IMR-90 (cell line): ENCODE results near the gene MARCHF6. TPM values are rescaled to one million over a fixed set of nuclear protein-coding genes. Genes with fewer than 3 reads are reported as not detected.

Experiments
- ATAC-seq: fragments of 200-7000 bp; cut with Tn5 transposase; 2 replicates; pipeline ENCODE4 v1.9.1; 2020; ENCODE audit warnings: low read depth, mild to moderate bottlenecking, moderate library complexity
- BruUV-seq: library from RNA; stranded (reverse); fragments of 400-500 nt; replicated peaks from 2 replicates; lab custom pipeline; 2021; lab: Mats Ljungman, UMichigan
- CTCF ChIA-PET: fragments of 300-600 bp; formaldehyde crosslinking; extraction: SDS; loops from one replicate; lab custom pipeline; 2021; ENCODE audit warnings: antibody characterized with exemption; lab: Yijun Ruan, JAX
- POLR2A ChIA-PET: fragments of 300-600 bp; sonication (Branson Sonifier 250); formaldehyde crosslinking; loops from one replicate; lab custom pipeline; 2022; ENCODE audit warnings: antibody characterized with exemption; ENCODE audit not compliant: unreplicated experiment; lab: Charles Lee
- DNase-seq: peaks from one replicate; pipeline ENCODE4 v3.0.0; 2013
- H2AFZ ChIP-seq: replicated peaks from 2 replicates; pipeline ENCODE3; 2013; ENCODE audit warnings: low read length, mild to moderate bottlenecking; ENCODE audit not compliant: poor library complexity
- H2AK5ac ChIP-seq: 2 replicates; pipeline ENCODE4 v1.6.1; 2013; ENCODE audit warnings: low read depth, low read length, inconsistent platforms
- H2AK9ac ChIP-seq: replicated peaks from 2 replicates; pipeline ENCODE3; 2013; ENCODE audit warnings: mild to moderate bottlenecking, low read depth, low read length, moderate library complexity; ENCODE audit not compliant: poor library complexity
- H2BK120ac ChIP-seq: 2 replicates; pipeline ENCODE4 v1.6.1; 2013; ENCODE audit warnings: low read depth, low read length, inconsistent platforms
- H2BK15ac ChIP-seq: 3 replicates; pipeline ENCODE4 v1.6.1; 2013; ENCODE audit warnings: low read depth, low read length, inconsistent platforms
- H2BK20ac ChIP-seq: 2 replicates; pipeline ENCODE4 v1.6.1; 2013; ENCODE audit warnings: low read depth, mild to moderate bottlenecking, inconsistent platforms, low read length, moderate library complexity
- H2BK5ac ChIP-seq: 2 replicates; pipeline ENCODE4 v1.6.1; 2013; ENCODE audit warnings: mild to moderate bottlenecking, low read depth, low read length, inconsistent platforms; ENCODE audit not compliant: poor library complexity, severe bottlenecking
- H3K14ac ChIP-seq: replicated peaks from 2 replicates; pipeline ENCODE4 v1.6.1; 2013; ENCODE audit warnings: low read depth, low read length, inconsistent platforms
- H3K18ac ChIP-seq: 2 replicates; pipeline ENCODE4 v1.6.1; 2013; ENCODE audit warnings: low read depth, low read length, control low read depth
- H3K23ac ChIP-seq: 2 replicates; pipeline ENCODE4 v1.6.1; 2013; ENCODE audit warnings: low read depth, low read length, inconsistent platforms
- H3K27ac ChIP-seq: 2 replicates; pipeline ENCODE4 v1.5.1; 2013; ENCODE audit warnings: mild to moderate bottlenecking, control low read depth, low read length; ENCODE audit not compliant: insufficient read depth
- H3K27me3 ChIP-seq: 2 replicates; pipeline ENCODE4 v1.6.1; 2013; ENCODE audit warnings: low read length; ENCODE audit not compliant: control insufficient read depth, insufficient read depth
- H3K36me3 ChIP-seq: 2 replicates; pipeline ENCODE4 v1.6.1; 2013; ENCODE audit warnings: low read length, mixed read lengths; ENCODE audit not compliant: control insufficient read depth, insufficient read depth
- H3K4ac ChIP-seq: 2 replicates; pipeline ENCODE4 v1.6.1; 2013; ENCODE audit warnings: low read depth, low read length, inconsistent platforms
- H3K4me1 ChIP-seq: 2 replicates; pipeline ENCODE4 v1.6.1; 2013; ENCODE audit warnings: low read length, mixed read lengths; ENCODE audit not compliant: control insufficient read depth, insufficient read depth
- H3K4me2 ChIP-seq: 2 replicates; pipeline ENCODE4 v1.6.1; 2013; ENCODE audit warnings: low read depth, mild to moderate bottlenecking, control low read depth, low read length, moderate library complexity
- H3K4me3 ChIP-seq: 2 replicates; pipeline ENCODE4 v1.5.1; 2013; ENCODE audit warnings: low read depth, mild to moderate bottlenecking, control low read depth, low read length, moderate library complexity; ENCODE audit not compliant: insufficient read depth
- H3K56ac ChIP-seq: 2 replicates; pipeline ENCODE4 v1.6.1; 2013; ENCODE audit warnings: low read length, inconsistent platforms; ENCODE audit not compliant: insufficient read depth; ENCODE audit errors: extremely low read depth
- H3K79me1 ChIP-seq, 2 experiments: 2 replicates each; pipeline ENCODE4 v1.6.1; 2013; ENCODE audit warnings: low read length in 2 of 2, inconsistent platforms in 1 of 2, low read depth in 1 of 2
- H3K9ac ChIP-seq: 2 replicates; pipeline ENCODE4 v1.6.1; 2013; ENCODE audit warnings: low read depth, low read length, control low read depth
- H3K9me1 ChIP-seq: 2 replicates; pipeline ENCODE4 v1.6.1; 2013; ENCODE audit warnings: low read length, inconsistent platforms; ENCODE audit not compliant: insufficient read depth
- H3K9me3 ChIP-seq: 2 replicates; pipeline ENCODE4 v1.6.1; 2013; ENCODE audit warnings: low read length; ENCODE audit not compliant: control insufficient read depth, insufficient read depth
- H4K20me1 ChIP-seq: 2 replicates; pipeline ENCODE4 v1.6.1; 2013; ENCODE audit warnings: low read length, inconsistent platforms; ENCODE audit not compliant: insufficient read depth
- H4K5ac ChIP-seq: 2 replicates; pipeline ENCODE4 v1.6.1; 2013; ENCODE audit warnings: mild to moderate bottlenecking, low read depth, low read length, control low read depth
- H4K8ac ChIP-seq, 2 experiments: 2 replicates each; pipeline ENCODE4 v1.6.1; 2013; ENCODE audit warnings: low read depth in 2 of 2, low read length in 2 of 2, control low read depth in 1 of 2, inconsistent platforms in 1 of 2
- H4K91ac ChIP-seq: 2 replicates; pipeline ENCODE4 v1.6.1; 2013; ENCODE audit warnings: low read depth, low read length, inconsistent platforms; ENCODE audit not compliant: insufficient read depth
- CEBPB ChIP-seq: IDR thresholded peaks from 2 replicates; pipeline ENCODE4 v1.6.1; 2012; ENCODE audit warnings: low read depth, low read length, improper control_type of control experiment
- WGBS, 2 experiments: methylation state at CpG; one replicate each; pipeline versions ENCODE4 v1.1.5 to v1.1.7; 2013; ENCODE audit warnings: missing lambda C conversion rate in 2 of 2; ENCODE audit not compliant: insufficient read length in 1 of 2; ENCODE audit errors: extremely low coverage in 2 of 2; 5-methylcytosine and 5-hydroxymethylcytosine counted together
- dilution Hi-C: fragments of 300-500 bp; cut with HindIII; formaldehyde crosslinking; loops from one replicate; pipeline ENCODE4 v1.14.3; 2018; ENCODE audit warnings: low sequenced_read_pairs; ENCODE audit not compliant: unreplicated experiment
- in situ Hi-C: fragments of 300-500 bp; cut with MboI; formaldehyde crosslinking; loops from 3 replicates; pipeline ENCODE4 v1.14.3; 2019; ENCODE audit warnings: low sequenced_read_pairs, inconsistent platforms, mixed read lengths
- intact Hi-C: fragments of 100-400 bp; cut with micrococcal nuclease; formaldehyde crosslinking; loops from 2 replicates; pipeline ENCODE4 v1.10.0; 2022
- polyA plus RNA-seq, 3 experiments: library from polyadenylated mRNA; depleted of rRNA; stranded (reverse); fragments of >200 nt; gene quantifications; 2 replicates each; pipeline ENCODE4 v1.2.3, GENCODE V29; 2012; ENCODE audit warnings: low replicate concordance in 1 of 3
- total RNA-seq: library from RNA; depleted of rRNA; stranded (reverse); fragments of >200 nt; gene quantifications from 2 replicates; pipeline ENCODE4 v1.2.3, GENCODE V29; 2012
- TF ChIP-seq, protein P1 (sequence below): fragments of 150-350 bp; IDR thresholded peaks from 2 replicates; pipeline ENCODE4 v1.6.1; 2017; ENCODE audit warnings: mild to moderate bottlenecking, antibody characterized with exemption, low read length, low read depth

The MARCHF6 gene
- total and polyA plus RNA-seq, 2 of the 4 experiments (the other 2 are of a cell fraction): 55.2 to 62.6 TPM

DNA sequence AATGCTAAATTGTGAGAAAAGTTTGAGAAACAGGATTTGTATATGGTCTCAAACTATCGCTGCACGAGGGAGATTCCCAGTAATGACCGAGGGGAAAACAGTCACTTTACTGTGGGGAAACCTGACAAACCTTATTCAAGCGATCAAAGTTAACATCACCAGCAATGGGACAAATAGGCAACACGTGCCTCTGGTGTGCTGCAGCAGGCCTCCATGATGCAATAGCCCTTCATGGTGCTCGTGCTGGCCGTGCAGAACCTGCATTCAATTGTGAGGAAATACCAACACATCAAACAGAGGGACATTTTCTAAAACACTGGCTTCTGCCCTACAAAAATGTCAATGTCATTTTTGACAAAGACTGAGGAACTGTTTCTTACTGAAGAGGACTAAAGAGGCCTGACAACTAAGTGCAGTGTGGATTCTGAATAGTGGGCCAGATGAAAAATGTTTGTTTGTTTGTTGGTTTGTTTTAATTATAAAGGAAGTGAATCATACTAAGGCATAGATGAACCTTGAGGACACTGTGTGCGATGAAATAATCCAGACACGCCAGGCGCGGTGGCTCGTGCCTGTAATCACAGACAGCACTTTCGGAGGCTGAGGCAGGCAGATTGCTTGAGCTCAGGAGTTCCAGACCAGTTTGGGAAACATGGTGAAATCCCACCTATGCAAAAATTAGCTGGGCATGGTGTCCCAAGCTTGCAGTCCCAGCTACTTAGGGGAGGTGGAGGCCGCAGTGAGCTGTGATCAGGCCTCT is 17.6 kb upstream of the MARCHF6 start:
- in situ Hi-C loops: no loop called here
- Histone ChIP-seq H2BK15ac (no peak overlapping the region), H3K4me1 (peaks cover 8% of the 10 kb centered on the region; the same call in 1 of the 2 replicates), H3K9me3 (no peaks in the 10 kb centered on the region), H3K4me2 (no peak overlapping the region), H3K27ac (no peak overlapping the region), H3K4me3 (no peak overlapping the region), H3K9me1 (no peaks in the 10 kb centered on the region), H4K20me1 (no peaks in the 10 kb centered on the region), H4K8ac (no peak overlapping the region), H2AFZ (no peak overlapping the region), H3K23ac (no peak overlapping the region), H4K91ac (no peak overlapping the region), H3K4ac (no peak overlapping the region), H3K18ac (no peak overlapping the region), H3K56ac (no peak overlapping the region), H3K27me3 (peaks cover 7% of the 10 kb centered on the region; the same call in 1 of the 2 replicates), H3K36me3 (no peaks in the 10 kb centered on the region), H3K79me1 (no peaks in the 10 kb centered on the region), H2BK20ac (no peak overlapping the region), H4K5ac (no peak overlapping the region), H2BK120ac (no peak overlapping the region), H3K9ac (no peak overlapping the region), H2AK5ac (no peak overlapping the region), H2AK9ac (no peak overlapping the region), H2BK5ac (no peak overlapping the region), H3K14ac (no peak overlapping the region)
- ChIA-PET POLR2A (no interaction called here), CTCF (no interaction called here)
- TF ChIP-seq, protein P1, sequence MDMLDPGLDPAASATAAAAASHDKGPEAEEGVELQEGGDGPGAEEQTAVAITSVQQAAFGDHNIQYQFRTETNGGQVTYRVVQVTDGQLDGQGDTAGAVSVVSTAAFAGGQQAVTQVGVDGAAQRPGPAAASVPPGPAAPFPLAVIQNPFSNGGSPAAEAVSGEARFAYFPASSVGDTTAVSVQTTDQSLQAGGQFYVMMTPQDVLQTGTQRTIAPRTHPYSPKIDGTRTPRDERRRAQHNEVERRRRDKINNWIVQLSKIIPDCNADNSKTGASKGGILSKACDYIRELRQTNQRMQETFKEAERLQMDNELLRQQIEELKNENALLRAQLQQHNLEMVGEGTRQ: no peak
- peak; percentile 31; the same call in 1 of the 2 replicates for TF ChIP-seq CEBPB
- ATAC-seq (no peak), DNase-seq (no peak)
- whole genome bisulfite sequencing, 2 experiments: 89% methylated on average over 5 of the region's 14 CpGs; no CpG with 5 or more reads in 1 of the 2 experiments
- intact Hi-C loops: no loop called here
- dilution Hi-C loops: no loop called here
- BruUV-seq: no TSS peak
